WI38 (cell line): ENCODE measurements around the gene ETV7.
"Not testable (repeated sequence)": the region's sequence is repeated elsewhere in the genome, so short reads cannot be mapped to it uniquely, and the experiment has no call there.

Source experiments
- H3K4me3 ChIP-seq: 2 replicates; pipeline ENCODE4 v1.5.1; 2011; ENCODE audit warnings: low read depth, mild to moderate bottlenecking, control low read depth, low read length
- CTCF ChIP-seq: IDR thresholded peaks from 2 replicates; pipeline ENCODE4 v1.5.1; 2012; ENCODE audit warnings: low read depth, mild to moderate bottlenecking, control low read depth, low read length

ETV7 gene

GRCh38 chr6:36371211-36371610, 16.3 kb downstream of the ETV7 start:
- H3K4me3 ChIP-seq: no peak overlapping the region
- no peak for TF ChIP-seq CTCF

- no peak for TF ChIP-seq CTCF
- no peak overlapping the region for H3K4me3 ChIP-seq
Measured at GRCh38 chr6:36370638-36371037, 16.8 kb downstream of the ETV7 start.

GRCh38 chr6:36368921-36369865, 18.3 kb downstream of the ETV7 start:
- TF ChIP-seq CTCF: no peak
- H3K4me3 ChIP-seq: no peak overlapping the region

GRCh38 chr6:36368421-36368820, 19.0 kb downstream of the ETV7 start:
- no peak overlapping the region for H3K4me3 ChIP-seq
- TF ChIP-seq CTCF: no peak

- TF ChIP-seq CTCF: no peak
- no peak overlapping the region for H3K4me3 ChIP-seq
Measured at GRCh38 chr6:36367743-36368142, 19.7 kb downstream of the ETV7 start.

GRCh38 chr6:36364669-36365479, 22.6 kb downstream of the ETV7 start:
- no peak for TF ChIP-seq CTCF
- H3K4me3 ChIP-seq: no peak overlapping the region

- H3K4me3 ChIP-seq: not testable (repeated sequence)
Measured at GRCh38 chr6:36364061-36364635, 23.3 kb downstream of the ETV7 start.

- H3K4me3 ChIP-seq: not testable (repeated sequence)
Measured at GRCh38 chr6:36363371-36363752, 24.1 kb downstream of the ETV7 start.
